ENCODE measurements around the gene FOXN3. TPM values are rescaled to one million over a fixed set of nuclear protein-coding genes. Genes with fewer than 3 reads are reported as not detected.

Gene FOXN3
- polyA plus RNA-seq, 3 donors = 38.7 to 57.4 (median 42.0) TPM

GRCh38 chr14:89351221-89351515, 65.9 kb downstream of the FOXN3 start:
- Histone ChIP-seq H3K4me2 (replicated peaks; ENCODE audit: extremely low read depth, low read length, poor library complexity, severe bottlenecking) (peak overlapping the region; percentile 57), H3K27me3 (ENCODE audit: control insufficient read depth in 2 of 2, insufficient read depth in 2 of 2, low read length in 2 of 2) (no peaks in the 10 kb centered on the region), H2AFZ (ENCODE audit: insufficient read depth, low read depth, low read length, poor library complexity, severe bottlenecking) (peak overlapping the region; percentile 9), H3K4me3 (replicated peaks in 1 of 3; ENCODE audit: low read depth in 2 of 3, low read length in 3 of 3) (peak overlapping the region in 2 of 3 experiments; percentile 5 to 18), H4K20me1 (ENCODE audit: insufficient read depth, low read length) (peaks cover 74% of the 10 kb centered on the region), H3K4me1 (ENCODE audit: control insufficient read depth in 1 of 2, insufficient read depth in 2 of 2, low read length in 2 of 2) (peaks cover 22 to 31% of the 10 kb centered on the region in 2 donors), H3K79me2 (ENCODE audit: insufficient read depth, low read length) (peaks cover 98% of the 10 kb centered on the region), H3K36me3 (replicated peaks in 1 of 2; ENCODE audit: control insufficient read depth in 1 of 2, insufficient read depth in 2 of 2, low read length in 2 of 2) (peaks cover 26 to 44% of the 10 kb centered on the region in 2 donors), H3K9ac (ENCODE audit: insufficient read depth, low read length, poor library complexity, severe bottlenecking) (peak overlapping the region; percentile 7), H3K27ac (ENCODE audit: low read depth in 1 of 2, low read length in 2 of 2) (peak overlapping the region in 1 of 2 donors; percentile 70), H3K9me3 (replicated peaks in 1 of 2; ENCODE audit: control insufficient read depth in 1 of 2, insufficient read depth in 1 of 2, low read length in 2 of 2) (no peaks in the 10 kb centered on the region)
- WGBS (ENCODE audit: insufficient coverage) = no CpG with 5 or more reads among the region's 3 CpGs
- Mint-ChIP-seq H3K36me3 (peaks cover 38 to 52% of the 10 kb centered on the region in 2 donors), H3K4me3 (peak overlapping the region in 1 of 2 donors; percentile 78), H3K27ac (peak overlapping the region; percentile 58 to 92 (median 83)), H3K4me1 (peaks cover 31% of the 10 kb centered on the region), H3K9me3 (peaks cover 0 to 5% (median 0%) of the 10 kb centered on the region in 7 donors), H3K27me3 (ENCODE audit: low read depth in 3 of 3) (no peaks in the 10 kb centered on the region)
- TF ChIP-seq CTCF (IDR thresholded peaks at IDR 0.05) = no peak
- no peak for DNase-seq
- intact Hi-C loops (cut with micrococcal nuclease) = no loop called here

- Histone ChIP-seq H4K20me1 (ENCODE audit: insufficient read depth, low read length) (peaks cover 78% of the 10 kb centered on the region), H3K27me3 (ENCODE audit: control insufficient read depth in 2 of 2, insufficient read depth in 2 of 2, low read length in 2 of 2) (no peaks in the 10 kb centered on the region), H3K27ac (ENCODE audit: low read depth in 1 of 2, low read length in 2 of 2) (no peak overlapping the region), H3K4me2 (replicated peaks; ENCODE audit: extremely low read depth, low read length, poor library complexity, severe bottlenecking) (no peak overlapping the region), H3K9ac (ENCODE audit: insufficient read depth, low read length, poor library complexity, severe bottlenecking) (no peak overlapping the region), H2AFZ (ENCODE audit: insufficient read depth, low read depth, low read length, poor library complexity, severe bottlenecking) (no peak overlapping the region), H3K36me3 (replicated peaks in 1 of 2; ENCODE audit: control insufficient read depth in 1 of 2, insufficient read depth in 2 of 2, low read length in 2 of 2) (peaks cover 26 to 44% of the 10 kb centered on the region in 2 donors), H3K4me3 (replicated peaks in 1 of 3; ENCODE audit: low read depth in 2 of 3, low read length in 3 of 3) (no peak overlapping the region), H3K4me1 (ENCODE audit: control insufficient read depth in 1 of 2, insufficient read depth in 2 of 2, low read length in 2 of 2) (peaks cover 21 to 31% of the 10 kb centered on the region in 2 donors), H3K9me3 (replicated peaks in 1 of 2; ENCODE audit: control insufficient read depth in 1 of 2, insufficient read depth in 1 of 2, low read length in 2 of 2) (no peaks in the 10 kb centered on the region), H3K79me2 (ENCODE audit: insufficient read depth, low read length) (peaks cover 98% of the 10 kb centered on the region)
- Mint-ChIP-seq H3K9me3 (peaks cover 0 to 5% (median 0%) of the 10 kb centered on the region in 7 donors), H3K27me3 (ENCODE audit: low read depth in 3 of 3) (no peaks in the 10 kb centered on the region), H3K36me3 (peaks cover 42 to 51% of the 10 kb centered on the region in 2 donors), H3K4me1 (peaks cover 33% of the 10 kb centered on the region), H3K4me3 (no peak overlapping the region), H3K27ac (no peak overlapping the region)
- intact Hi-C loops (cut with micrococcal nuclease) = no loop called here
- no peak for DNase-seq
- TF ChIP-seq CTCF (IDR thresholded peaks at IDR 0.05) = no peak
- 100% methylated on average over 1 of the region's 8 CpGs for WGBS (ENCODE audit: insufficient coverage)
Measured at GRCh38 chr14:89350152-89350551, 66.9 kb downstream of the FOXN3 start.

Data from CD14-positive monocyte (primary cell).